DND-41 (cell line): ENCODE results near the gene SLC51A.
"Not testable (repeated sequence)": the region's sequence is repeated elsewhere in the genome, so short reads cannot be mapped to it uniquely, and the experiment has no call there.

Experiments
- ATAC-seq: fragments of 200-7000 bp; cut with Tn5 transposase; 3 replicates; pipeline ENCODE4 v1.9.1; 2021; ENCODE audit warnings: low read depth; ENCODE audit not compliant: insufficient read depth
- DNase-seq: peaks from one replicate; pipeline ENCODE4 v3.0.0-alpha.2; 2020
- H2AFZ ChIP-seq: 2 replicates; pipeline ENCODE4 v1.6.0; 2012; ENCODE audit warnings: low read depth, low read length
- H3K27ac ChIP-seq: 2 replicates; pipeline ENCODE4 v1.5.1; 2012; ENCODE audit warnings: low read length, inconsistent platforms
- H3K27me3 ChIP-seq: fragments of 200-600 bp; sonication (generic); 2 replicates; pipeline ENCODE4 v1.6.0; 2012; ENCODE audit warnings: low read length, mild to moderate bottlenecking, inconsistent platforms; ENCODE audit not compliant: insufficient read depth, poor library complexity
- H3K36me3 ChIP-seq: 2 replicates; pipeline ENCODE4 v1.5.1; 2012; ENCODE audit warnings: low read length, inconsistent platforms; ENCODE audit not compliant: insufficient read depth
- H3K4me1 ChIP-seq: 2 replicates; pipeline ENCODE4 v1.5.1; 2012; ENCODE audit warnings: mild to moderate bottlenecking, low read length; ENCODE audit not compliant: insufficient read depth
- H3K4me2 ChIP-seq: 2 replicates; pipeline ENCODE4 v1.6.0; 2012; ENCODE audit warnings: mild to moderate bottlenecking, moderate library complexity, low read length, inconsistent platforms; ENCODE audit not compliant: insufficient read depth
- H3K4me3 ChIP-seq, 2 experiments: fragments of 200-600 bp in 1 of 2; shearing (Covaris generic) in 1 of 2; 2 replicates each; pipeline ENCODE4 v1.5.1; 2012 to 2016; ENCODE audit warnings: inconsistent platforms in 2 of 2, low read length in 2 of 2, mild to moderate bottlenecking in 2 of 2, low read depth in 1 of 2, moderate library complexity in 1 of 2
- H3K79me2 ChIP-seq: 2 replicates; pipeline ENCODE4 v1.6.0; 2012; ENCODE audit warnings: low read length, inconsistent platforms; ENCODE audit not compliant: insufficient read depth
- H3K9ac ChIP-seq: 2 replicates; pipeline ENCODE4 v1.6.0; 2012; ENCODE audit warnings: low read depth, mild to moderate bottlenecking, inconsistent platforms, low read length, moderate library complexity
- H3K9me3 ChIP-seq: 2 replicates; pipeline ENCODE4 v1.5.1; 2012; ENCODE audit warnings: low read length, moderate library complexity, mild to moderate bottlenecking, inconsistent platforms; ENCODE audit not compliant: insufficient read depth, severe bottlenecking
- H4K20me1 ChIP-seq: 2 replicates; pipeline ENCODE4 v1.6.0; 2012; ENCODE audit warnings: low read length; ENCODE audit not compliant: insufficient read depth
- CTCF ChIP-seq: IDR thresholded peaks from 2 replicates; pipeline ENCODE4 v1.5.1; 2012; ENCODE audit warnings: borderline replicate concordance, low read length, moderate library complexity, mild to moderate bottlenecking; ENCODE audit not compliant: poor library complexity, severe bottlenecking; ENCODE audit errors: extremely low read depth
- EZH2 ChIP-seq: IDR thresholded peaks from 3 replicates; pipeline ENCODE4 v1.6.1; 2012; ENCODE audit warnings: borderline replicate concordance, low read depth, mild to moderate bottlenecking, moderate library complexity, low read length, inconsistent platforms; ENCODE audit not compliant: severe bottlenecking

Gene SLC51A

GRCh38 chr3:196238612-196239560 is 22.6 kb downstream of the SLC51A start:
- no peak for DNase-seq
- ATAC-seq = no peak
- TF ChIP-seq EZH2 (no peak), CTCF (no peak)
- Histone ChIP-seq H3K9me3 (no peaks in the 10 kb centered on the region), H2AFZ (no peak overlapping the region), H3K27ac (no peak overlapping the region), H3K27me3 (no peaks in the 10 kb centered on the region), H3K36me3 (peaks cover 41% of the 10 kb centered on the region), H3K79me2 (no peaks in the 10 kb centered on the region), H3K4me3 (no peak overlapping the region), H3K4me2 (no peak overlapping the region), H3K4me1 (peaks cover 15% of the 10 kb centered on the region), H3K9ac (no peak overlapping the region), H4K20me1 (no peaks in the 10 kb centered on the region)

GRCh38 chr3:196240424-196240823 is 24.1 kb downstream of the SLC51A start:
- Histone ChIP-seq H3K27ac (no peak overlapping the region), H3K9me3 (no peaks in the 10 kb centered on the region), H3K9ac (no peak overlapping the region), H3K4me2 (no peak overlapping the region), H3K4me1 (peaks cover 15% of the 10 kb centered on the region), H3K4me3 (no peak overlapping the region), H2AFZ (no peak overlapping the region), H4K20me1 (no peaks in the 10 kb centered on the region), H3K27me3 (no peaks in the 10 kb centered on the region), H3K79me2 (no peaks in the 10 kb centered on the region), H3K36me3 (peaks cover 41% of the 10 kb centered on the region)
- no peak for DNase-seq
- TF ChIP-seq EZH2 (no peak), CTCF (no peak)
- no peak for ATAC-seq

GRCh38 chr3:196241704-196242103 is 25.4 kb downstream of the SLC51A start:
- Histone ChIP-seq H4K20me1 (no peaks in the 10 kb centered on the region), H3K79me2 (no peaks in the 10 kb centered on the region), H3K36me3 (peaks cover 47% of the 10 kb centered on the region), H3K4me2 (no peak overlapping the region), H3K4me3 (no peak overlapping the region), H3K9ac (no peak overlapping the region), H3K27ac (no peak overlapping the region), H3K4me1 (peaks cover 10% of the 10 kb centered on the region), H3K27me3 (no peaks in the 10 kb centered on the region), H3K9me3 (no peaks in the 10 kb centered on the region), H2AFZ (no peak overlapping the region)
- ATAC-seq (no peak), DNase-seq (no peak)
- TF ChIP-seq CTCF (no peak), EZH2 (no peak)

GRCh38 chr3:196244166-196244565 is 27.8 kb downstream of the SLC51A start:
- H3K9me3 ChIP-seq, H3K27ac ChIP-seq, H3K4me2 ChIP-seq, H3K9ac ChIP-seq, H3K4me3 ChIP-seq, H4K20me1 ChIP-seq, H3K4me1 ChIP-seq, H3K27me3 ChIP-seq, H3K79me2 ChIP-seq, H2AFZ ChIP-seq, DNase-seq, ATAC-seq: not testable (repeated sequence)
- H3K36me3 ChIP-seq = peaks cover 41% of the 10 kb centered on the region
